Measurements from ENCODE around the gene ZNF217.
"Not testable (repeated sequence)": the region's sequence is repeated elsewhere in the genome, so short reads cannot be mapped to it uniquely, and the experiment has no call there.

ZNF217 gene

GRCh38 chr20:53522696-53523095, 70.9 kb downstream of the ZNF217 start:
- no peak for DNase-seq

- DNase-seq, result no peak
Measured at GRCh38 chr20:53522026-53522425, 71.6 kb downstream of the ZNF217 start.

GRCh38 chr20:53521421-53521820, 72.2 kb downstream of the ZNF217 start:
- not testable (repeated sequence) for DNase-seq

GRCh38 chr20:53517146-53517545, 76.5 kb downstream of the ZNF217 start:
- no peak for DNase-seq
